GM10248 (cell line): Measurements from ENCODE around the gene ACVRL1.

Experiments used
- CTCF ChIA-PET: fragments of 300-600 bp; sonication (Branson Sonifier 250); formaldehyde crosslinking; extraction: SDS; loops from one replicate; lab custom pipeline; 2021; ENCODE audit warnings: antibody characterized with exemption; lab: Yijun Ruan, JAX
- POLR2A ChIA-PET: fragments of 350-650 bp; sonication (Branson Sonifier 250); formaldehyde crosslinking; extraction: SDS; loops from one replicate; lab custom pipeline; 2020; ENCODE audit warnings: antibody characterized with exemption; lab: Yijun Ruan, JAX
- DNase-seq: peaks from one replicate; pipeline ENCODE4 v3.0.0; 2012; ENCODE audit errors: extremely low spot score
- CTCF ChIP-seq: IDR thresholded peaks from 2 replicates; pipeline ENCODE4 v1.5.1; 2012; ENCODE audit warnings: mild to moderate bottlenecking, low read depth; ENCODE audit errors: extremely low read depth, missing control alignments, control extremely low read depth

The ACVRL1 gene

DNA sequence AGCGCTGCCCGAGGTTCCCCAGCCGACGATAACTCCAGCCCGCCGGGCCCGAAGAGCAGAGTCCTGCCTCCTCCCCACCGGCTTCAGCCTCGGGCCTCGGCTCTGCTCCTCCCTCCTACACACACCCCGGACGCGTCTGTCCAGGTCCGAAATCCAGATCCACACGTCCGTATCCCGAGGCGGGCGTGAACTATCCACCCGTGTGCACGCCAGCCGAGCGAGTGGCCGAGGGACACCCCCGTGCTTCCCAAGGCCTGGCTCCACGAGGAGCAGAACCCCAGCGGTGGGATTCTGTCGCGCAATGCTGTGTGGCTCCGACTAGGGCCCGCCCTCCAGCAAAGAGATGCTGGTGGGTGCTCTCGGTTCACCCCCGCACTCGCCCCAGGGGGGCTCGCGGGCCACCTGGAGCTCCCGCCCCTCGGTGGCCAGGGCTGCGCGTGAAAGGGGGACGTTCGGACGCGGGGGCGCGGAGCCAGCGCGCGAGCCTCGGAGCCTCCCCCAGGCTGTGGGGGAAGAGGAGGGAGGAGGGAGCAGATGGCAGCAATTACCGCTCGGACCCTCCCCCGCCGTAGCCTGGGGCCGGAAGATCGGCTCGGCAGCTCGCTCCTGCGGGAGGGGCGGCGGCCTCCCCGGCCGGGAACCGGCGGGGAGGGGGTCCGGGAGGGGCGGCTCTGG lies 38.3 kb upstream of the ACVRL1 start:
- no peak for DNase-seq
- ChIA-PET CTCF (interaction anchor here (1.4 kb wide), 1 partner anchor 10 kb away, joined by 3 read pairs; no protein-coding TSS in a partner anchor), POLR2A (no interaction called here)
- TF ChIP-seq CTCF, result no peak

DNA sequence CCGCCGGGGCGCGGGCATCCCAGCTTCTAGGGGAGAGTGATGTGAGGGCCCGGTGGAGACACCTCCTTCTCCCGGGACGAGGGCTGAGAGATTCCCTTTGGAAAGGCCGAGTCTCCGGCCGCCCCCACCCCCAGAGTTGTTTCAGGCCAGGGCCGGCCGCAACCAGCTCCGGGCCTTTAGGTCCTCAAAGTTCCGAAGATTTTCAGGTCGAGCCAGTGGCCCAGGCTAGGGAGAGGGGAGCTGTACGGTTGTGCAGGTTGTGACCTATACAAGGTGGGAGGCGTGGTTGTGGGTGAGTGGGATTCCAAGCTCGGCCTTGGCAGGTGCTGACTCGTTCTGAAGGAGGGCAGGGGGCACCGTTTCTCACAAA lies 37.8 kb upstream of the ACVRL1 start:
- CTCF ChIA-PET, result interaction anchor here (1.4 kb wide), 1 partner anchor 10 kb away, joined by 3 read pairs; no protein-coding TSS in a partner anchor
- DNase-seq, result no peak
- TF ChIP-seq CTCF, result no peak
- POLR2A ChIA-PET, result no interaction called here

DNA sequence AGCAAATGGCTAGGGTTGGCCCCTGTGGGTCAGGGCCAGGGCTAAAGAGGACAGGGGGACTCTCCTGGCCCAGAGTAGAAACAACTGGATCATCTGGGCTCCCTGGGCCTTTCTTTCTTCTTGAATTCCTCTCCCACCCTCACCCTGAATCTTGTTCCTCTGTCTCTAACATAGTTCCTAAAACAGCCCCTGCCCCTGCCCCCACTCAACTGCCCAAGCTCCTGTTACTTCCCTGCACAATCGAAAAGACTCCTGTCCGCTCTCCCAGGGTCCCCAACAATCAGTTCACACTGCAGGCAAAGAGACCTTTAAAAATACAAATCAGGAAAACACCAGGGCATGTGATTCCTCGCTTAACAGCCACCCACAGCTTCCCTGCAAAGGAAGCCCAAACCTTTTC lies 37.4 kb upstream of the ACVRL1 start:
- TF ChIP-seq CTCF, result no peak
- CTCF ChIA-PET, result interaction anchor here (1.4 kb wide), 1 partner anchor 9 kb away, joined by 3 read pairs; no protein-coding TSS in a partner anchor
- DNase-seq, result no peak
- POLR2A ChIA-PET, result no interaction called here

DNA sequence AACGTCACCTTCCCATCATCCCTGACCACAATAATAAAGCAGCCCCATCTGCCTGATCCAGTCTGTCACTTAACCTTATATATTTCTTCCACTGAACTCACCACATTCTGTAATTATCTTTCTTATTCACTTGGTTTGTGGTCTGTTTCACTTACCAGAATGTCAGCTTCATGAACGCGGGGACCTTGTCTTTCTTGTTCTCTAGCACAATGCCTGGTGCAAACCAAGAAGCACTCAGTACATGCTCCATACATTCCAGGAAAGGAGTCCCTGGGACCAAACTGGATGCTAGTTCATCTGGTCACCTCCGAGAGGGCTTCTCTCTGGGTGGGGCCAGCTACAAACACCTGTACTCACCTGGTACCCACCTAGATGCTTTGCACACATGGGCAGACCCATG lies 36.8 kb upstream of the ACVRL1 start:
- no peak for DNase-seq
- CTCF ChIA-PET, result no interaction called here
- TF ChIP-seq CTCF, result no peak
- POLR2A ChIA-PET, result no interaction called here

- DNase-seq, result no peak
- CTCF ChIA-PET, result interaction anchor here (1.4 to 1.7 kb wide), 2 partner anchors 30 to 450 kb away, joined by 3 to 5 read pairs; no protein-coding TSS in a partner anchor
- TF ChIP-seq CTCF, result no peak
- POLR2A ChIA-PET, result no interaction called here
Measured at GRCh38 chr12:51871126-51871525, 36.2 kb upstream of the ACVRL1 start.

DNA sequence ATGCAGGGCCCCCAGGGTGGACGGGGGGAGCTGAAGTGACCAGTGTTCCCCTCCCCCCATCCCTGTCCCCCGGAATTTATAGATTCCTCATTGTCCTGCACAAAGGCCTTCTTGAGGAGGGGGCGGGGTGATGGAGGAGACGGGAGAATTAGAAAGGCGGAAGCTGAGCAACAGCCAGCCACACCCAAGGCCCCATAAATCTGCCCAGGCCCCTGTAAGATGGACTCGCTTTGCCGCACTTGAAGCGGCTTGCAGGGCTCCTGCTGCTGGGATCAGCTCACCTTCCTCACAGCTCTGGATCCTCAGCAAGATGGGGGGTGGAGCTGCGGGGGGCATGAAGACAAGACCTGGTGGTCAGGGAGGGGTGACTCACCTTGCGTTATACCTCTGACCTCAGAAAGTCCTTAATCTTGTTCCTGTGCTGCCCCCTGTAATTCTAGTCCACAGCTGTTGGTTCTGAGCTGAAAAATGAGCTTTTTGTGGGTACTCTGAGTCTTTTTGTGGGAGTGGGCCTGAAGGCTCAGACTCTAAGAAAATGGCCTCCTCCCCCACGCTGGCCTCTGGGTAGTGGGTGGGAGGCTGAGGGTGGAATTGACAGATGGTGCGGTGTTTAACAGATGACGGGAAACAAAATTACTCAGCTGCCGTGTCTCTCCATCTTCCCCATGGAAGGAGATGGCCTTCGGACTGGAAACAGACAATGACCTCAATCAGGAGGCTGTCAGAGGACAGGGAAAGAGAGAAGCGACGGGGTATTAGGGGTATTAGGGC lies 35.2 kb upstream of the ACVRL1 start:
- DNase-seq, result no peak
- ChIA-PET POLR2A (no interaction called here), CTCF (interaction anchor here (1.4 to 1.7 kb wide), 2 partner anchors 29 to 451 kb away, joined by 3 to 5 read pairs; no protein-coding TSS in a partner anchor)
- no peak for TF ChIP-seq CTCF
